ENCODE results near the gene RRAGD.

The RRAGD gene

DNA sequence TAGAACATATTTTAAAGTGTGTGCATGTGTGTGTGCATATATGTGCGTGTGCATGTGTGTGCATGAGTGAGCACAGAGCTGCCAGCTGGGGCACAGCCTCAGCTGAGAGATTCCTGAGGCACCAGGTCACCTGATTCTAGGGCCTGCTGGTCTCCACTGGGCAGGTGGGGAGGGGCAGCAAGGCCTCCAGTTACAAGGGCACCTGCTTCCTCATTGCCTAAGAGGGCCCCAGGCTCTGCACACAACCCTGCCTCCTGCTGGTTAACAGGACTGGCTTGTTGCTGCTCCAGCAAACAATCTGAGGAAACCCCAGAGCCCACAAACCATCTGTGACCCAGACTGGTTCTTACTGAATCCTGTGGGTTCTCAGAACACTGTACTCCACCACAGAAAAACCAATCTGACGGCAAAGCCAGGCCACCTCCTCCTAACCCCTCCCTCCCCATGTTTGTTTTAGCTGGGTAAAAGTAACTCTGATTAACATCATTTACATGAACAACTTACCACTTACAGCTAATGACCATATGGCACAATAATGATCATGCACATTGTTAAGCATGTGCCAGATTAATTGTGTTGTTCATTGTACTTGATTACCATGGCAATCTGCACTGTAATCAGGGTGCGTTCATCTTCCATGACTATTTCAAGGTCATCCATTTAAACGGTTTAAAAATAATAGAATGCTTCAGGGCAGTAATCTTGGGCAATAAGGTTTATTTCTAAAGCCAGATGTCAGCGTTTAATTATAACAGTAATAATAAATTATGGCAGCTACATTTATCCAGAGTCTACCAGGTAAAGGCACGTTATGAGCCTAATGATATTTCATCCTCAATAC is 36.4 kb downstream of the RRAGD start:
- peak; percentile 56 for DNase-seq (ENCODE audit: low read depth)

DNA sequence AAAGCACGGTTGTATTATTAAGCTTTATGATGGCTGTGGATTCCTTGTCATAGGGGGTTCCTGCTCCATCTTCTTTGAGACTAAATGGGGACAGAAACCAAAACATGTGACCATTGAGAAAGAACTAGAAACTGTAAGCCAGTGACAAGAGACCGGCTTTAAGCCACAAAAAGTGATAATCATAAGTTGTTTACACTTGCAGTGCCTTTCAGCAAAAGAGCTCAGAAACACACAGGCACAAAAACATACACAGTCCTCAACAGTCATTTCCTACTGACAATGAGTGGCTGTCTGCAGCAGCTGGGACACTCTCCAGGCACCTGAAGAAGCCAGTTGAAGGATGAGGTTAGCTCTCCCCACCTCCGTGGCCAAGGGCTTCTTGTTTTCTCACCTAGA is 39.6 kb downstream of the RRAGD start:
- no peak for DNase-seq (ENCODE audit: low read depth)

DNA sequence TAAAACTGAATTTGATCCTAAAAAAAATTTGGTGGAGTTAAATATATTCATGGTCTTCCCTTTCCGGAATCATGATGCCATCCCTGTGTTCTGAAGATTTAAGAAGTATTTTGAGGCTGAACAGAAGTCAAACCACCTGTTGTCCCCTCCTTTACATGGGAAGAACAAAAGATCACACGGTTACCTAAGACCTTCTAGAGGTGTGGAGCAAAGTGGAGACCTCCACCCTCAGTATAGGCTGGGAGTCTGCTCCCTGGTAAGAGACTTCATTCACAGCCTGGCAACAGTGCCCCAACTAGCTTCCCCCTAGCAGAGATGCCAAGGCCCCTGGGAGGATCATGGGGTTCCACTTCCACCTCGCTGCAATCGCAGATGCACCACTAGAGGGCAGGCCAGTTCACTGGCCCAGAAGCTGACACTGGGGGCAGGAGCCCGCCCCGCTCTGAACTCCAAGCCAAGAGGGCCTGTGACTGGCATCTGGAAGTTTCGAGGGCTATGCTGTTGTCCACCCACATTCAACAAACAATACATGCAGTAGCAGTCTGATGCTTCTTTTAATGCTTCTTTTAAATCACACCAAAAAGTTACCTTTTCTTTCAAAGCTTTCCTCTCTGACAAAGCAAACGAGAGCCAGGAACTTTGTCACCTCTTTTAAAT is 40.1 kb downstream of the RRAGD start:
- peak; percentile 40 for DNase-seq (ENCODE audit: low read depth)

DNA sequence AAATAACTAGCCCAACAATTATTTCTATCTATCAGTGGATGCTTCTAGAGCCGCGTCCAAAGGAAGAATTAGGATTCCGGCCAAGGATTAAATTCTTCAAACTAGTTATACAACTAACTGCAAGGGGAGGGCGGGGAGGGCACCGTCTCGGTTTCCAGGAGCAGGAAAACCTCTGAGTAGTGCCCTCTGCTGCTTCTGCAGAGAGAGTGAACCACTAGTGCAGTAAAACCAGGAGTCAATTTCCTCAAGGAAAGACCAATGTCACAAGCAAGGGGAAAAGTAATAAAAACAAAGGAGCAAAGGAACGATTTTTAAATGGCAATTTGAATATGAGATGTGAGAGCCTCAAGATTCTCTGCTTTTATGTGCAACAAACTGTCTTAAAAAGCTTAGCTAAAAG is 43.1 kb downstream of the RRAGD start:
- no peak for DNase-seq (ENCODE audit: low read depth)

DNA sequence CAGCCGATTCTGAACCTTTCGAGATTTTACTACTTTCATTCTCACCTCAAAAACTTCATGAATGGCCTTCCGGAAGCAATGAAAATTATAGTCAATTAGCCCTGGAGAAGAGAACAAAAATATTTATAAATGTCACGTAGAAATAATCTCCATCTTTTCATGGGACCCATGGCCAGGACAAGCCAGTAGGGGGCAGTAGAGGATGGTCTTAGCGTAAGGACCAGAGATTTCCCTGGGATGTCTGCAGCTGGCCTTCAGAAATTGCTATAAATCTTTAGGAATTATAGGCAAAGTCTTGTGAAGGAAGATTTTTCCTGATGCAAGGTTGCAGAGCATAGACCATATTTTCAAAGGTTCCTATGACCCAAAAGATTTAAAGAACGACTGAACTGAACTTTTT is 44.0 kb downstream of the RRAGD start:
- DNase-seq (ENCODE audit: low read depth) = no peak

DNA sequence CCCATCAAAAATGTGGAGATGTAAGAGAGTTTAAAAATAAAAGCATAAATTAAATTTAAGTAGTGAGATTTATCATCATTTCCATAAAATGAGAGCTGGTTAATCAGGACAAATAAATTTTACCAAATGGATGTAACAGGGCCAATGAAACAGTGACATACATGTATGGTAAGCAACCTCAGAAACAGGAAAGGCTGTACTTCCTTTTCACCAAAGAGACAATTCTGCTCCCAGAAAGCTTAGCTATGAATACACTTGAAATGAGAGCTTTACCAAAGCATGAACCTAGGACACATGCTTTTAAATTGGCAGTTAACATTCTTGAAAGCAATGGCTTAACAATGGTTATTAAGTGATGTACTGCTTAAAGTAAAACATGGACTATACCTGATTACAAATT is 47.5 kb downstream of the RRAGD start:
- no peak for DNase-seq (ENCODE audit: low read depth)

DNA sequence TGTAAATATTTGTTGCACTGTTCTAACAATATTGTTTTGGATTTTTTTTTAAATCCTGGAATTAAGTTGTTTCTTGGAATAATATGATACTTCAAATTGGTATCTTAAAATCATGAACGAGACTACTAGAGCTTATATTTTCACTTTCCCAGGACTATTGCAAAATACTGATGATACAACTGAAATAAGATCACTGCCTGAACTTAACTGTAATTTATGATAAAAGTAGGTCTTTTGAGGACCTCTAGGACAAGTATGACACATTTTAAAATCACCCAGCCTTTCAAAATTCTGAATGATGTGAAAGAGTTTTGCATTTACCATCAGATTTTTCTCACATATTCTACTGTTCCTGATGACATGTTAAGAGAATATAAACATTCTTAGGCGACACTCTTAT is 50.9 kb downstream of the RRAGD start:
- DNase-seq (ENCODE audit: low read depth) = no peak

DNA sequence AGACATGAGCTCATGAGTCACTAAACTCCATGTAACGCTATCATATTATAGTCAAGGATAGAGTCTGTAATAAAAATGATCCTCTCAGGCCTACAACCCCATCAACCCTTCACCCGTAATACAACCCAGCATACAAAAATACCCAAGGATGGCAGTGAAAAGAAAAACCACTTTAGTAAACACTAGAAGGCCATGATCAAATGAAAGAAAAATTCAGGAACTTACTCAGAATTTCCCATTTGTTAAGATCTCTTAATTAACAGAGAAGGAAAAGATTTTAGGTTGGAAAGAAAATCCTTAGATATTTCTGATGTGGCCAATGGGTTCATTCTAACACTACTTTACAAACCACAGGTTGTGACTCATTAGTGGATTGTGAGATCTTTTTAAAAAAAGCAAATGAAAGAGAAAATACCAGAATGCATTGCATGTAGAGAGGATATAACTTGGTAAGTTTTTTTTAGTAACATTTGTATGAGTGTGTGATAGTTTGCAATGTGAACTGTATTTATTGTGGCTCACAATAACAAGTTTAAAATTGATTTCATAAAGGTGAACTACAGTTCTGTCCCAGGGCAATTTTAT is 51.6 kb downstream of the RRAGD start:
- DNase-seq (ENCODE audit: low read depth) = no peak

DNA sequence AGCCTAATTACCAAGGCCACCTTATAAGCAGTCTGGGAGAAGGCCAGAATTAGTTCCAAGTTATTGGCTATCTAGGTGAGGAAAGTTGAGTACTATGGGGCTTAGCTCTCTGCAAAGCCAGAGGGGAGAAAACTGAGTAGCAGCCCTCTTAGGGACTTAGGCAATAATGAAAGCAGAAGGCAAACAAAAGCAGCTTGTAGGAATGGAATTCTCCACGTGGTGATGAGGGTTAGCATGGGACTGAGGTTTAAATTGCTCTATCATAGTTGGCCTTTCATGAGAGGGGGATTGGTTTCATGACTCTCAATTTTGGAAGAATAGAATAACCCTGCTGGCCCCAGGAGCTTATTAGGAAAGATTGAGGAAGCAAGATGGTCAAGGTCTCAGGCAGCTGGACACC is 52.5 kb downstream of the RRAGD start:
- DNase-seq (ENCODE audit: low read depth) = no peak

DNA sequence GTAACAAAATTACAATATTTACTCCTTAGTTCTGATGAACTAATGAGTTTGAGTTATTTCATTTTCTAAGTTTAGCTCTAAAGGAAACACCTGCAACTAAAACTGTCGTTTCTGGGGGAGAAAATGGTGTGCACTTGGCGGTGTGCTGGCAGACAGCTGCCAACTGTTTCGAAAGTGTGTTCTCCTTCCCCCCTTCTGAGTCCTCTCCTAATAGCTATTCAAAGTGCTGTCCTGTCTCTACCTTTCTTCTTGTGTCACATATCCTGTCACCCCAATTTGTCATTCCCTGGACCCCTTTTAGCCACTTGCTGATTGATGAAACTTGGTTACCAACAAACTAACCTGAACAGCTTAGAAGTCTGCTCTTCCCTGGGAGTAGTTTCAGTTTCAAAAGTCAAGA is 54.7 kb downstream of the RRAGD start:
- no peak for DNase-seq (ENCODE audit: low read depth)

DNA sequence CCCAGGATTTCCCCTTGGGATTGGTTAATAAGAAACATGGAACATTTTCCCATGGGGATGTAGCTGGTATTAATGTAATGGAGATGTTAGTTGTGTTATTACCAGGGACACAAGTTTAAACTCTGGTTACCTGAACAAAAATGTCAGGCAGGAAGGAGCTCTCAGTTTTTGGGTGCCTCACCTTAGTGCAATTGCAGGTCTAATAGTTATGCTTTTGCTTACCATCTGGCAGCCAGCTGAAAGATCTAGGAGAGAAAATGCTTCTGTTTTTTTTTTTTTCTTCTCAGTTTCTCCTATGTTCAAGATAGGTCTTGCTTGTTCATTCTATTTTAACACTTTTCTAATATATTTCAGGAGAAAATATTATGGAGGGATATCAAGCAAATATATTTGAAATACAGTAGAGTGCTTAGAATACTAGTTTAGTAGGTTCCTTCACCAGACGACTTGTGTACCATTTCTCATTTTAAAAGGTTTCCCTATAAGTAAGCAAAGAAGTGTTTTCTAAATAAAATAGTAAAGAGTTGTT is 55.4 kb downstream of the RRAGD start:
- DNase-seq (ENCODE audit: low read depth) = no peak

DNA sequence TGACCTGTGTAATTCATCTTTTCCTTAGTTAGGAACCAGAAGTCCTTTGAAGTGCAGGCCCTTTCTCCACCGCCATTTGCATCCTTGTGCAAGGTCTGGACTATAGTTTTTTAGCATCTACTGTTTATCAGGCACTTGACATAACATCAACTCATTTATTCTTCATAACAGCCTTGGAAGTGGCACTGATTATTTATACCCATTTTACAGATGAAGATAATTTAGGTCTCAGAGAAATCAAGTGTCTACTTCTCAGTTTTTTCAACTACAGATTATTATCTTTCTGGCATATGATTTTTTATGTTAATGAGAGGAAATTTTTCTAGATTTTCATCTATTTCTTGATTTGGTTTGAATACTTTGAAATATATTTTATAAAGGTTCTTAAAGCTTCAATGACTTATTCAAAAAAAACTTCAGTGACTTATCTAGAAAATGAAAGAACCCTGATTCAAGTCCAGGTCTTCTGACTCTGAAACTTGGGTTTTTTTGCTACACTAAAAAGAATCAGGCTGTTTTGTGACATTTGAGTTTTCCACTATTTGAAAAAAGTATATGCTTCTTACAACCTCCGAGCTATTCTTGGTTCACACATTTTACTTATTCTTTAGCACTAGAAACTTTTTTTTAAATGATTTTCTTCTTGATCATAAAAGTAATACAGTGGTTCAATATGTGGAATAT is 56.4 kb downstream of the RRAGD start:
- no peak for DNase-seq (ENCODE audit: low read depth)

DNA sequence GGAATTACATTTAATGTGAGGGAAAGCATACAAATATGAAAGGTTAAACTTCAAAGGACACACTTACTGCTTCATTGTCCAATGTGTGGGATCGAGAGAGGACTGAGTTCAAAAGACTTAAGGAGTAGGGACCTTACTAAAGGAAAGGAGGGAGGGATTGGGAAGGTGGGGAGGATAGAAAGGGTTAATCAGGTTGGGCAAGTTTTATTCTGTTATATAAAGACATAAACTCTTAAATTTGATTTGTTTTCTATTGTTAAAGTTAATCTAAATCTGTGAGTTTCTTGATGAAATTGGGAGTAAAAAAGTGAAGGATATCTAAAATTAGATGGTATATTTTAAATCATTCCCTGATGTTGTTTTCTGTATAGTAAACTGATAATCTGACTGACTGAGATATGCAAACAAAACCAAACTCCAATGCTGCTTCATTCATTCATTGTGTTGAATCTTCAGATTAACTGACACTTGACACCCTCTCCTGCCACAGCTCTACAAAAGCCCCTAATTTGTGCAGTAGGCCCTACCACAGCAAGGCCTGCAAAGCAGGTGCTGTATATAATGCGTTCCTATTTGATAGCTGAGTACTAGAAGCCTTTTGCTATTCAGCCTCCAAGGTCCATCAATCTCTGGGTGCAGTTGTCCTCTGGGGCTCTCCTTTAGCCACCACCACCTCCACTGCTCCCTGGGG is 58.2 kb downstream of the RRAGD start:
- DNase-seq (ENCODE audit: low read depth) = no peak

DNA sequence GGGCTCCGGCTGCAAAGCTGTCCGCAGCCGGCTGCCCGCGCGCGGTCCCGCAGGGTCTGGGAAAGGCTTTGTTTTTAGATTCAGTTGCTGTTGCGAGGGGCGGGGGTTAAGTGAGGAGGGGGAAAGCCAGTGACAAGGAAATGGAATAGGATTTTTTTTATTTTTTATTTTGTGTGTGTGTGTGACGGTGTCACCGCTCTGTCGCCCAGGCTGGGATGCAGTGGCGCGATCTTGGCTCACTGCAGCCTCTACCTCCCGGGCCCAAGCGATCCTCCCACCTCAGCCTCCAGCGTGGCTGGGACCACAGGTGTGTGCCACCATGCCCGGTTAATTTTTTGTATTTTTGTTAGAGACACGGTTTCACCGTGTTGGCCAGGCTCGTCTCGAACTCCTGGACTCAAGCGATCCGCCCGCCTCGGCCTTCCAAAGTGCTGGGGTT is 58.9 kb downstream of the RRAGD start:
- DNase-seq (ENCODE audit: low read depth) = no peak

DNA sequence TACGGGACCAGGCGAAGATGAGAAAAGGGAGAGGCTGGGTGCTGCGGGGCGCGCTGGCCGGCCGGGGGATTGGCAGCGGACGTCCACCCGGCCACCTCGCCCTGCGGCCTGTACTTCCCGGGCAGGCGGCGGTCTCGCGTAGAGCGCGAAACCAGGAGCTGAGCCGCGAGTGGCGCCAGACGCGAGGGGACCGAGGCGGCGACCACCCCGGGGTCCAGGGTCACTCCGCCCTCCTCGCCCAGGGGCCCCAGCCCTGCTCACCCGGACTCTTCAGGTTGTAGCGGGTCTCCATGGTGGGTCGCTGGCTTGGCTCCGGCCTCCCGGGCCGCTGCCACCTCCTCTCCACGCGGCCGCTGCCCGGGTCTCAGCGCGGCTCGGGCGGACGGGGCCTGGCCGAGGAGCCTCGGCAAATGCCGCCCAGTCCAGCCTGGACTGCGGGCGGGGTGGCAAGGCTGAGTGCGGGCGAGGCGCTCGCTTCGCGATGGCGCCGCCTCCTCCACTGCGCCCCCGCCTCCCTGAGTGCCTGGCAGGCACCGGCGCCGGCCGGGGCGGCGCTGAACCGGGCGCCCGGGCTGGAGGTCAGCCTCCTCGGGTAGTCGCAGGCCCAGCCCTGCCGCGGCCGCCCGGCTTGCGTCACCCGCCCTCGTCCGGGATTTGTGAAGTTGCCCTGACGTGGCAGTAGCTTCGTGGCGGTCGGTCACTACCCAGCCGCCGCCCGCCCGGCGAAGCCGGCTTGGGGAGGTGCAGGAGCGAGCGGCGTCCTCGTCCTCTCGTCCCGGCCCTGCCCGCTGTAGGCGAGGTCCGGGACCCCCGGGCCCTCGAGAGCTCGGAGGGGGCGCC is 59.6 kb downstream of the RRAGD start, which contains the start of gene UBE2J1:
Gene UBE2J1 (minus strand): TSS at position 445 of the 840 bp plus-strand sequence. CDS start 153 bp downstream, at position 292.
- DNase-seq (ENCODE audit: low read depth) = peak; percentile 63

DNA sequence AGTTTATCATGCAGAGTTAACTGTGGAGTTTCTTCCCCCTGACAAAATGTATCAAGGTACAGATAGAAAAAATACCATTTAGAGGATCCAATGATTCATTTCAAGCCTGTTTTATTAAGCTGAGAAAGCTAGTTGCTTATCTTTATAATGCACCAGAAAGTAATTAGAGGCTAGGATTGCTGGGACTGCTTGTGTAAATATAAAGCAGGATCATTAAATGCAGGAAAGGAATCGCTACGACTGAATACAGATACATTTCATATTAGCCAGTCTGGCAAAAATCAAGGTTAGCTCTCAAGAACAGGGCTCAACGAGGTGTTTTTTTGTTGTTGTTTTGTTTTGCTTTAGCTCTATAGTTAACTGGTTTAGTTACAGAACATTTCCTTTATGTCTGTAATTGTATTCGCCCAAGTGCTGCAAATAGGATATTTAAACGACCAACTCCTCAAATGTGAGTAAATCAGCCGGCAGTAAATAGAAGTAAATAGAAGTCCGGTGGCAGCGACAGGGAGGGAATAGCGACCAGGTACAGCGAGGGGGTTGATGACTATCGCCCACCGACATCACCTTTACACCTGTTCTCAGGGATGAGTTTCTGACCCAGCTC is 60.3 kb downstream of the RRAGD start:
- DNase-seq (ENCODE audit: low read depth) = no peak

DNA sequence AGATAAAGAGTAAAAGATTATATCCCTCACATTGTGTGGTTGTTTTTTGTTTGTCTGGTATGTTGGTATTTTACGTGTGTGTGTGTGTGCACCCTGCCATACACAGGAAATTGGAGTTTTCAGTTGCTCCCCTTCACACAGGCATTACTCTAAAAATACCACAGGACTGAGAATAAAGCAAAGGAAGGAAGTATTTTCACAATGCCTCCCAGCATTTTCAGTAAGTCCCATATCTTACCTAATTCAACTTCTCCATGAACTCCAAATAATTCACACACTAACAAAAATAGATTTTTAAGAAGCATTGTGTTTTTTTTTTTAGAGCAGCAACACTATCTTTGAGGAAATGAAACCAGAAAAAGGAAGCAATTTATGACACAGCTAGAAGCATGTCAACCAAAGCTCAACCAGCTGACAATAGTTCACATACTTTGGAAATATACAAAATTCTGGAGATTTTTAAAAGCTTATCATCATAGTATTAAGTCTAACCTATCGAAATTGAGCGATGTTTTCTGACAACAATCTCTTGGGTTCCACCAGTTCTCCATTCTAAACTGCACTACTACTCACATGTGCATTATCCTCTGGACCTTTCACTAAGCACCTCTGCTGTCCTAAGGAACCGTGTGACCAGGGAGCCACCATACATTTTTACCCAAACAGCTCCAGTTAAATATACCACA is 61.6 kb downstream of the RRAGD start:
- DNase-seq (ENCODE audit: low read depth) = no peak

DNA sequence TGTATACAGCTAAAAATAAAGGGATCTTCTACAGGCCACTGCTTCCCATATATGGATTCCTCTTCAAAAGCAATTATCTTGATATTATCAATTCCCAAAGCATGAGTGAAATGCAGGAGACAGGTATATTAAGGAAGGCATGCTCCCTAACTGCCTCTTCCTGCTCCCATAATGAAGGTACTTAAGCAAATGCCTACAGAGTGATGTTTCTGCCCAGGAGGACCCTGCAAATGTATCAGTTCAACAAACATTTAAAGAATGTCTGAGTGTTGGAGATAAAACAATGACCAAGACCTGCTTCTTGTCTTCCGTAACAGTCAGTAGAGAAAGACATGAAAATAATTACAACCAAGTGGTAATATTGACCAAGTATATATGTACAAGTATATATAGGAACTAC is 63.7 kb downstream of the RRAGD start:
- no peak for DNase-seq (ENCODE audit: low read depth)

DNA sequence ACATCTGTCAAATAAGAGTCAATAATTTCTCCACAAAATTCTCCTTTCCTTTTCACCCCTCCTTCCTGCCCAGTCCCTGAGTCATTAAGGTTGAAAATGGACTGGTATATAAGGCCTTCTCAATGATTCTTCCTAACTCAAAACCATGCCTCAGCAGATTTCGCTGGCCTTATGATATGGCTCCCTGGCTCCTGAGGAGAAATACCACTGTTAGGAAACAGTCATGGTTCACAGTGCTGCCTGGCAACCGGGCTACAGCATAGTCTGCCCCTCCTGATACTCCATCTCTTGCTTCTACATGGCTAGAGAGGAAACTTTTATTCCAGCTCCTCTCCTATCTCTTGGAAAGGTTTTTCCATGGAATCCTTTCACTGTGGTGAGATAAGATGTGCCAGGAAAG is 64.2 kb downstream of the RRAGD start:
- DNase-seq (ENCODE audit: low read depth) = no peak

DNA sequence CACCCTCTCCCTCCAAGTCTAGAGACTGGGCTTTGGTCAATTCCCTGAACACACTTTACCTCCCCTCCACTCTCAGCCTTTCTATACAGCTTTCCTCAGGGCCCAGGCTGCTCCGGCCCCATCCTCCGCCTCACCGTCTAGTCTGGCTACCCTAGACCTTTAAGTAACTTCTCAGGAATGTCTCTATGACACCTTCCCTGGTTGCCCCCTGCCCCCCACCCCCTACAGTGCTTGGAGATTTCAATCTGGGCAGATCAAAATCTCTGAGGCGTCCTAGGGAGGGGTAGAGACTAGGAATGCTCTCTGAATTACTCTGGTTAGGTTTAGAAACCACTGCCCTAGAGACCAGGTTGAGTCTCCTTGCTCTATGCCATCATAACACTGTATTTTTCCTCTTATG is 65.6 kb downstream of the RRAGD start:
- DNase-seq (ENCODE audit: low read depth) = no peak

Measured in T-helper 22 cell (primary cell).